ENCODE data around the gene PPA1. TPM values are rescaled to one million over a fixed set of nuclear protein-coding genes. Genes with fewer than 3 reads are reported as not detected.
A peak's percentile ranks its signal among the peaks of the same experiment; 100 is the strongest.
"Not testable (repeated sequence)": the region's sequence is repeated elsewhere in the genome, so short reads cannot be mapped to it uniquely, and the experiment has no call there.

The PPA1 gene
- total RNA-seq, 1 experiment from 2014 or later: 182 TPM

- in situ Hi-C loops (cut with HindIII; ENCODE audit: low pct_unique_long_range_greater_than_20kb, low sequenced_read_pairs): no loop called here
- peak; percentile 60 for DNase-seq (ENCODE audit: low read depth)
These were observed 5.5 kb downstream of the PPA1 start for GRCh38 chr10:70227548-70228320.

GRCh38 chr10:70223728-70224127 lies 9.5 kb downstream of the PPA1 start:
- in situ Hi-C loops (cut with HindIII; ENCODE audit: low pct_unique_long_range_greater_than_20kb, low sequenced_read_pairs): no loop called here
- no peak for DNase-seq (ENCODE audit: low read depth)

GRCh38 chr10:70222811-70223447 lies 10.3 kb downstream of the PPA1 start:
- in situ Hi-C loops (cut with HindIII; ENCODE audit: low pct_unique_long_range_greater_than_20kb, low sequenced_read_pairs); DNase-seq (ENCODE audit: low read depth): not testable (repeated sequence)

GRCh38 chr10:70222340-70222794 lies 10.9 kb downstream of the PPA1 start:
- in situ Hi-C loops (cut with HindIII; ENCODE audit: low pct_unique_long_range_greater_than_20kb, low sequenced_read_pairs): no loop called here
- DNase-seq (ENCODE audit: low read depth): no peak

- in situ Hi-C loops (cut with HindIII; ENCODE audit: low pct_unique_long_range_greater_than_20kb, low sequenced_read_pairs): no loop called here
- no peak for DNase-seq (ENCODE audit: low read depth)
These were observed 12.2 kb downstream of the PPA1 start for GRCh38 chr10:70221030-70221429.

GRCh38 chr10:70212879-70213278 lies 20.4 kb downstream of the PPA1 start:
- in situ Hi-C loops (cut with HindIII; ENCODE audit: low pct_unique_long_range_greater_than_20kb, low sequenced_read_pairs): no loop called here

GRCh38 chr10:70212277-70212676 lies 21.0 kb downstream of the PPA1 start:
- in situ Hi-C loops (cut with HindIII; ENCODE audit: low pct_unique_long_range_greater_than_20kb, low sequenced_read_pairs): no loop called here

More at GRCh38 chr10:70212879-70213278, 20.4 kb downstream of the PPA1 start:
- no peak for DNase-seq (ENCODE audit: low read depth)

GRCh38 chr10:70206762-70207161 lies 26.5 kb downstream of the PPA1 start:
- DNase-seq (ENCODE audit: low read depth): no peak
- in situ Hi-C loops (cut with HindIII; ENCODE audit: low pct_unique_long_range_greater_than_20kb, low sequenced_read_pairs): no loop called here

More at GRCh38 chr10:70212277-70212676, 21.0 kb downstream of the PPA1 start:
- DNase-seq (ENCODE audit: low read depth): no peak

GRCh38 chr10:70201105-70201504 lies 32.1 kb downstream of the PPA1 start:
- in situ Hi-C loops (cut with HindIII; ENCODE audit: low pct_unique_long_range_greater_than_20kb, low sequenced_read_pairs): no loop called here
- DNase-seq (ENCODE audit: low read depth): no peak

- no peak for DNase-seq (ENCODE audit: low read depth)
- in situ Hi-C loops (cut with HindIII; ENCODE audit: low pct_unique_long_range_greater_than_20kb, low sequenced_read_pairs): no loop called here
These were observed 34.3 kb downstream of the PPA1 start for GRCh38 chr10:70198696-70199466.

- in situ Hi-C loops (cut with HindIII; ENCODE audit: low pct_unique_long_range_greater_than_20kb, low sequenced_read_pairs): no loop called here
These were observed 35.8 kb downstream of the PPA1 start for GRCh38 chr10:70197235-70197945.

GRCh38 chr10:70193391-70193844 lies 39.8 kb downstream of the PPA1 start:
- DNase-seq (ENCODE audit: low read depth): no peak
- in situ Hi-C loops (cut with HindIII; ENCODE audit: low pct_unique_long_range_greater_than_20kb, low sequenced_read_pairs): no loop called here

More at GRCh38 chr10:70197235-70197945, 35.8 kb downstream of the PPA1 start:
- no peak for DNase-seq (ENCODE audit: low read depth)

GRCh38 chr10:70192326-70192968 lies 40.8 kb downstream of the PPA1 start:
- in situ Hi-C loops (cut with HindIII; ENCODE audit: low pct_unique_long_range_greater_than_20kb, low sequenced_read_pairs): no loop called here
- DNase-seq (ENCODE audit: low read depth): no peak

GRCh38 chr10:70191972-70192305 lies 41.3 kb downstream of the PPA1 start:
- in situ Hi-C loops (cut with HindIII; ENCODE audit: low pct_unique_long_range_greater_than_20kb, low sequenced_read_pairs): no loop called here
- DNase-seq (ENCODE audit: low read depth): no peak

- DNase-seq (ENCODE audit: low read depth): no peak
- in situ Hi-C loops (cut with HindIII; ENCODE audit: low pct_unique_long_range_greater_than_20kb, low sequenced_read_pairs): no loop called here
These were observed 41.9 kb downstream of the PPA1 start for GRCh38 chr10:70191161-70191971.

GRCh38 chr10:70190581-70190980 lies 42.6 kb downstream of the PPA1 start:
- in situ Hi-C loops (cut with HindIII; ENCODE audit: low pct_unique_long_range_greater_than_20kb, low sequenced_read_pairs): no loop called here
- no peak for DNase-seq (ENCODE audit: low read depth)

- in situ Hi-C loops (cut with HindIII; ENCODE audit: low pct_unique_long_range_greater_than_20kb, low sequenced_read_pairs): no loop called here
- no peak for DNase-seq (ENCODE audit: low read depth)
These were observed 43.1 kb downstream of the PPA1 start for GRCh38 chr10:70190102-70190501.
